GM19452 (cell line): ENCODE measurements around the gene REPIN1.
A peak's percentile ranks its signal among the peaks of the same experiment; 100 is the strongest.

Experiments used
- ATAC-seq: cut with Tn5 transposase; IDR thresholded peaks from one replicate; pipeline ENCODE4 v1.9.1; 2021; ENCODE audit not compliant: unreplicated experiment

REPIN1 gene

DNA sequence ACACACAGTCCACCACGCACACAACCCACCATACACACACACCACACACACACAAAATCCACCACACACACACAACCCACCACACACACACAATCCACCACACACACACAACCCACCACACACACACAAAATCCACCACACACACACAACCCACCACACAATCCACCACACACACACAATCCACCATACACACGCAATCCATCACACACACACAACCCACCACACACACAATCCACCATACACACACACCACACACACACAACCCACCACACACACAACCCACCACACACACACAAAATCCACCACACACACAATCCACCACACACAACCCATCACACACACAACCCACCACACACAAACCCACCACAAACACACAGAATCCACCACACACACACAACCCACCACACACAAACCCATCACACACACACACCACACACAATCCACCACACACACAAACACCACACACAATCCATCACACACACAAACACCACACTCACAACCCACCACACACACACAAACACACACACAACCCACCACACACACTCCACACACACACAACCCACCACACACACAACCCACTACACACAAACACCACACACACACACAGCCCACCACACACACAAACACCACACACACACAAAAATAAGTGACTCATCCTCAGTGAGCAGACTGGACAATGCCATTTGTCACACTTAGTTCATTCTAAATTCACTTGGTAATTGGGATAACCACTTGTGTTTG is 8.8 kb upstream of the REPIN1 start:
- ATAC-seq: no peak

DNA sequence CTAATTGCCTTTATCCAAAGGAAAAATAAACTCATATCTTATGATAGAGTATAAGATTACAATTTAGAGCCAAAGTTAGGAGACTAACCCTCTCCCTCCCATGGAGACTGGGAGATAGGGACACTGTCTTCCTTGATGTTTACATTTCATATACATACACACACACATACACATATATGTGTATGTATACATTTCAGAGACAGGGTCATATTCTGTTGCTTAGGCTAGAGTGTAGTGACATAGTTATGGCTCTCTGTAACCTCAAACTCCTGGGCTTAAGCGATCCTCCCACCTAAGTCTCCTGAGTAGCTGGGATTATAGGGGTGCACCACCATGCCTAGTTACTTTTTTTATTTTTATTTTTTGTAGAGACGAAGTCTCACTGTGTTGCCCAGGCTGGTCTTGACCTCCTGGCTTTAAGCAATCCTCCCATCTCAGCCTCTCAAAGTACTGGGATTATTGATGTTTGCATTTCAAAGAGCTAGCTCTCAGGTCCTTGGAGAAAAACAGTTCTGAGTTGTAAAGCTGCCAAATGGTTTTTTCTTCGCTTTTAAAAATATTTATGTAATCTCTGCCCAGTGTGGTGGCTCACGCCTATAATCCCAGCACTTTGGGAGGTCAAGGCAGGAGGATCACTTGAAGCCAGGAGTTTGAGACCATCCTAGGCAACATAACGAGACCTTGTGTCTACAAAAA is 8.1 kb upstream of the REPIN1 start:
- no peak for ATAC-seq

DNA sequence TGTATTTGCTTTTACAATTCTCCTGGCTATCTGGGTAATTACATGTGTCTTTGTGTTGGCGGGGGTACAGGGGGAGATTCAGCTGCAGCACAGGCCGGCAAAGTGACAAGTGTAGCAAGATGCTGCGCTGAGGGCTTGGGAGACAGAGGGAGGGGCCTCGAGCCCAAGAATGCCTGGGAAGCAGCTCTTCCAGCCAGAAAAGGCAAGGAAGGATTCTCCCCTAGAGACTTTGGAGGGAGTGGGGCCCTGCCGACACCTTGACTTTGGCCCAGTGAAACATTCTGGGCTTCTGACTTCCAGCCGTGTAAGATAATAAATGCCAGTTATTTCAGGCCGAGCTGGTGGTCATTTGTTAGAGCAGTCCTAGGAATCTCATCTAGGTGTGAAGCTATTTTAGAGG is 7.2 kb upstream of the REPIN1 start:
- no peak for ATAC-seq

DNA sequence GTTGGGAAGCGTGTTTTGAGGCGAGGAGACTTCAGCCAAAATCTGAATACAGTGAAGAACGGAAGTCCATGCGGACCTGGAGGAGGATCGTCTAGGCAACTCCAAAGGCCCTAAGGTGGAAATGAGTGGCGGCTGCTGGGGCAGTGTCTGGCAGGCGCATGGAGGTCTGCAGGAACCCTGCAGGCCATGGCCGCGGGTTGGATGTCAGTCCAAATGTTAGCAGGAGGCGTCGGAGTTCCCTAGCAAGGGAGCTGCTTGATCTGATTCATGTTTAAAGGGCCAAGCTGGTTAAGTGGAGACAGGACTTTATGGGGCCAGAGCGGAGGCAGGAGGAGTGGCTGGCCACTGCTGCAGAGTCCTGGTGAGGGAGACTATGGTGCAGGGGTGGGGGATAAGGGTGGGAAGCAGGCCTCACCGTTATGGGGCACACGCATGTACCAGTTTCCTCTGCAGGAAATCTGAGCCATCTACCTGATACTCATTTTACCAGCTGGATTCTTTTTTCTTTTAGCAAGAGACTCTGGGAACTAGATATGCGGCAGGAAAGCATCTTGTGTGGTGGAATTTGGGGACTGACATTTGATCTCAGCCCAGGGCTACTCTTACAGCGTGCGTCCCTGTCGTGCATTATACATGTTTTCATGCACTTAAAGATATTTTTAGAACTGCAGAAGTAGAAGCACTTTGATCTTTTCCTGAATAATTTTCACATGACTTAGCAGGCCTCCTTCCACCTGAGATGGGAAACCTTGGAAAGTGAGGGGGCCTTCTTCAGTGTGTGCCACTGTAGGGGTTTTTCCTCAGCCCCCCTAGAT is 6.6 kb upstream of the REPIN1 start:
- ATAC-seq: no peak

DNA sequence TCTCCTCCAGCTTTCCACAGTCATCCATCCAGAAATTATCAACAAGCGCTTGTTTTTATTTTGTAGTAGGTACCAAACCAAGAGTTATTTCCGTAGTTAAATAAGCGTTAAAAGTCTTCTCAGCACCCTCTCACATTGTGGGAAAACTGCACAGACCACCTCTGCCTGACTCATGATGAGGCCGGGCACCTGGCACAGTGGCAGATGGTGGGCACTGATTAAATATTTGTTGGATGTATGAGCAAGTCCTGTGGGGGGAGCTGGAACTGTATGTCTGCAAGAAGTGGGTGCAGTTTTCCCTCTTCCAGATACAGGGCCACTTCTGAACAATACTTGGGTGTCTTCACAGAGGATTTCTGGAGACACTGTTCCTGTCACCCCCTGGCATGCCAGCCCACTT is 5.3 kb upstream of the REPIN1 start:
- no peak for ATAC-seq

DNA sequence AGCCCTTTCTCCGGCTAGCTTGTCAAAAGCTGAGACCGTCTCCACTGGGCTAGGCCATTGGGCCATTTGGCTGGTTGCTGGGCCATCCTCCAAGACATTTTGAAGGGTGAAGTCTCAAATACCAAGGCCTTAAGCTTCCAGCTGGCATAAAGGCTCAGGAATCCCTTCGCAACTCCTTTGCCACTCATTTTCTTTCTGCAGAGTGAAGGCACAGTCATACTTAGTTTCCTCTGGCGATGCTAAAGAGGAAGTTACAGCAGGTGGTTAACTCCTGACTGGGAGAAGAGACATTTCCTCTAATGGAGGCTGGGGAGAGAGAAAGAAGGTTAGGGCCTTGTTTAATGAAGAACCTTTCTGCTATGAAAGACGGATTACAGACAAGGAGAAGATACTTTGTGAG is 4.8 kb upstream of the REPIN1 start:
- no peak for ATAC-seq

DNA sequence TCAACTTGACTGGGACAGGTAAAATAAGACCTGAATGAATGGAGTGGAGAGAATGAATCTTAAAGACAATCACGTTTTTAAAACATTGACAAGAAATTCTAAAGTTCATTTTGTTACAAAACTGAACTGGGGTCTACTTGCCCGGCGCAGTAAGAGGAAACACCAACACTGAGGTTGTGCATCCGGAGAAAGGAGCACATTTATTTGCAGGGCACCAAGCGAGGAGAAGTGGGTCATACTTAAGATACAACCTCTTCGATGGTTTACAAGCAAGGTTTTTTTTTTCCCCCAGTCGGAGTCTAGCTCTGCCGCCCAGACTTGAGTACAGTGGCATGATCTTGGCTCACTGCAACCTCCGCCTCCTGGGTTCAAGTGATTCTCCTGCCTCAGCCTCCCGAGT is 3.4 kb upstream of the REPIN1 start:
- ATAC-seq: no peak

DNA sequence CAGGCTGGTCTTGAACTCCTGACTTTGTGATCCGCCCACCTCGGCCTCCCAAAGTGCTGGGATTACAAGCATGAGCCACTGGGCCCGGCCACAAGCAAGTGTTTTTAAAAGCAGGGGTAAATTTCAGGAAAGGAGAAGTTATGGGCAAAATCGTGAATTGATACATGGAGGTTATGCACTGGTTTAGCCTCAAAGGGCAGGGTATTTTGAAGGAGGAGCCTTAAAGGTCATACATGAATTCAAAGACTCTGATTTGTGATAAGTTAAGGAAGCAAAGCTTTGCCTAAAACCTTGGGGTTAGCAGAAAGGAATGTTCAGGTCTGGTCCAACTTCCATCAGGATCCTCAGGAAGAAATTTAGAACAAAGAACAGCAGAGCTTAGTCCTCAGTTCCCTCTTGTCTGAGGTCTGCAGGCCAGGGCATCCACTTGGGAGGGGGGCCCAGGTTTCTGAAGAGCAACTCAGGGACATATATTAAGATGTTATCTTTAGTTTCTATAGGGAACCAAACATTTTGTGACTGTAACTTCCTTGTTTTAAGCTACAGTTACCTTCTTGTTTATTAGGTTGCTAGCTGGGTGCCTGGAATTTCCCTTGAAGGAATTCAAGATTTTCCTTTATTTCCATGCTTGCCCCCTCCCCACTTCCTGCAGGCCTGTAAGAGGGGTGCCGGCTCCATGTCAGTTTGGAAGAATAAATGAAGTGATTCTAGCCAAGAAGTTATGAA is 2.8 kb upstream of the REPIN1 start:
- ATAC-seq: no peak

DNA sequence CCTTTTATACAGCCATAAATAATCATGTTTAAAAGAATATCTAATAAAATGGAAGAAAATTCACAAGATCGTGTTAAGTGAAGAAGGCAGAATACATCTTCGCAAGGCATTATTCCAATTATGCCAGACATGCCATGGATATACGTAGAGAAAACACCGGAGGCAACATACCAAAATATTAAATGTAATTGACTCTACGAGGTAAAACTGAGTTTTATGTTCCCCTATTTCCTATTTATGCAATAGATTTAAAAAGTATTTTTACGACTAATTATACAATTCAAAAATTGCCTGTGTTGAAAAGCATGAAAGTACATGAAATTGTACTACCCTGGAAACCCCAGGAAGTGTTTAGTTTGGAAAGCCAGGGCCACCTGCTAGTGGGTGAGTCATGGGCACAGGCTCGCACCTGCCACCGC is 936 bp upstream of the REPIN1 start:
- ATAC-seq: no peak

DNA sequence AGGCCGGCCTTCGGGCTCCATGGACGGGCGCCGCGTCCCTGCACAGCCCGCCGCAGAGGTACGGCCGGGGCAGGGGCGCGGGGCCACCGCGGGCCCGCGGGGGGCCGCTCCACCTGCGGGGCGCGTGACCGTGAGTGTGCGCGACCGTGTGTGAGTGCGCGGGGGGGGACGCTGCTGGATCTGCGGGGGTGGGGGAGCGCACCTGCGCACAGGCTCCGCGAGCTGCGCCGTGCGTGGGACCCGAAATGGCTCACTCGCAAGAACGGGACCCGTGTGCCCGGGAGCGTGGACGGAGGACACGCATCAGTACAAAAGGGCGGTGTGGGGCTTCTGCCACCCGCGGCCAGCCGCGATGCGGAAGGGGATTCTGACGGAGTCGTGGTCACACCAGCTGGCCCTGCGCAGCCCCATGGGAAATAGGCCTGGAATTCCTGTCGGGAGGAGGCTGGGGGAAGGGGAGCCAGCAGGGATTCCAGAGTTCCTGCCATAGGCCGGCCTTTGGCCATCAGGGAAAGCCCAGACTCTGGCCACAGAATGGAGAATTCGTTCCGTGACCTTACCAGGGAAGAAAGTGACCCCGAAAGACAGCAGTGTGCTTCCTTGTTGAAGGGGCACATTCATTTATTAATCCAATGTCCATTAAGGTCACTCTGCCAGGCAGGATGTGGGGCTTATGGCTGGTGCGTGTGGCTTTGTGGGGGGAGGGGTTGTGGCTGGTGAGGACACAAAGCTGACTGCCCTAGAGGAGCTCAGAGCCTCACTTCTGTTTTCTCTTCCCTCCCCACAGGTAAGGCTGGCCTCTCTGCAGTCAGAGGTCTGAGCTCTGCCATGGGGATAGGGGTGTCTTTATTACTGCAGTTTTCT is 494 bp downstream of the REPIN1 start:
- peak; percentile 43 for ATAC-seq

DNA sequence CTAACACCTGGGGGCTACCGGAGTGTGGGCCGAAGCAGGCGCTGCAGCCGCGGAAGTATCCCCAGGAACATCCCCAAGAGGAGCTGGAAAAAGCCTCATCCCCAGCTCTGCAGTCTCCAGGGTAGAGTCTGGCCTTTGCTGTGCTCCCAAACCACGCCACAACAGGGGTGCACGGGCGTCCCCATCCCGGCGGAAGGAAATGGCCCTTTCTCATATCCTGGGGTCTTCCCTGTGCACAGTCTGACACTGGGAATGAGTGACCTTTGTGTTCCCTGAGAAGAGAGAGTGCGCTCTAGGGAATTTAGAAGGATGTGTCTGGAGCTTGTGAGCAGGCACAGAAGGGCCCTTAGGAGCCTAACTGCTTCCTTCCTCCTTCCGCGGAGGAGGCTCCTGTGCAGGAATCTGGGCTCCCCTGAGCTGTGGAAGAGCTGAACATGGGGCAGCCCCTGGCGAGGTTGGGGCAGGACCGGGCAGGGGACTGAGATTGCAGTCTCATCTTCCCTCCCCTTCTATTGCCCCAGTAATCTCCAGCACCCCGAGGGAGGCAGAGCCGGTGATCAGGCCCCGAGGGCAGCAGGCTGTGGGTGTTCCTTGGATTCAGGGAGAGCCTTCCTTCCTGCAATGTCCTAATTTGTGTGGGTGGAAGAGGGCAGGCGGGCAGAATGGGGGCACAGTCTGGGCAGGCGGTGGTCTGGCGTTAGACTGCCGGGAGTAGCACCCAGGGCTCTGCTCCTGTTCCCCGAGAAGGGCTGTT is 1.3 kb downstream of the REPIN1 start:
- no peak for ATAC-seq

DNA sequence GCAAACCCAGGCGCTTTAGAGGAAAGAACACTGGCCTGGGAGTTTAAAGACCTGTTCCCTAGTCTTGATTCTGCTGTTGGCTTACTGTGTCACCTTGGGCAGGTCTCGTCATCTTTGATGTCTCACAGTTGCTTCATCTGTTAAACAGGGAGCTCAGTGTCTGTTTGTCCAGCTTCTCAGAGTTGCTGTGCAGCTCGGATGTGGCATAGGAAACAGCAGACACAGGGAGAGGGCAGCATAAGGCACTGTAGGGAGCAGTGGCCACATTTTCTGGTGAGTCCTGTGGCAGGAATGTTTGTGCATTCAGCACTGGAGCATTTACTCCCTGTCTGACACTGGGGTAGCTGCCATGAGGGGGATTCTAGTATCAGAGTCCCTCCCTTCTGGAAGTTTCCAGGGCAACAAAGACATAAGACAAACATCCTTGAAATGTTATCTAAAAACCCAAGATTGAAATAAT is 2.0 kb downstream of the REPIN1 start:
- ATAC-seq: no peak

DNA sequence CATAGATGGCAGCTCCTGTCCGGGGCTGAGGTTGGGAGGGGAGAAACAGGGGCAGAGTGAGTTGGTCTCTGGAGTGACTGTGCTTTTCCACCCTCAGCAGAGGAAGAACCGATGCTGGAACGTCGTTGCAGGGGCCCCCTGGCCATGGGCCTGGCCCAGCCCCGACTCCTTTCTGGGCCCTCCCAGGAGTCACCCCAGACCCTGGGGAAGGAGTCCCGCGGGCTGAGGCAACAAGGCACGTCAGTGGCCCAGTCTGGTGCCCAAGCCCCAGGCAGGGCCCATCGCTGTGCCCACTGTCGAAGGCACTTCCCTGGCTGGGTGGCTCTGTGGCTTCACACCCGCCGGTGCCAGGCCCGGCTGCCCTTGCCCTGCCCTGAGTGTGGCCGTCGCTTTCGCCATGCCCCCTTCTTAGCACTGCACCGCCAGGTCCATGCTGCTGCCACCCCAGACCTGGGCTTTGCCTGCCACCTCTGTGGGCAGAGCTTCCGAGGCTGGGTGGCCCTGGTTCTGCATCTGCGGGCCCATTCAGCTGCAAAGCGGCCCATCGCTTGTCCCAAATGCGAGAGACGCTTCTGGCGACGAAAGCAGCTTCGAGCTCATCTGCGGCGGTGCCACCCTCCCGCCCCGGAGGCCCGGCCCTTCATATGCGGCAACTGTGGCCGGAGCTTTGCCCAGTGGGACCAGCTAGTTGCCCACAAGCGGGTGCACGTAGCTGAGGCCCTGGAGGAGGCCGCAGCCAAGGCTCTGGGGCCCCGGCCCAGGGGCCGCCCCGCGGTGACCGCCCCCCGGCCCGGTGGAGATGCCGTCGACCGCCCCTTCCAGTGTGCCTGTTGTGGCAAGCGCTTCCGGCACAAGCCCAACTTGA is 2.7 kb downstream of the REPIN1 start:
- ATAC-seq: no peak

DNA sequence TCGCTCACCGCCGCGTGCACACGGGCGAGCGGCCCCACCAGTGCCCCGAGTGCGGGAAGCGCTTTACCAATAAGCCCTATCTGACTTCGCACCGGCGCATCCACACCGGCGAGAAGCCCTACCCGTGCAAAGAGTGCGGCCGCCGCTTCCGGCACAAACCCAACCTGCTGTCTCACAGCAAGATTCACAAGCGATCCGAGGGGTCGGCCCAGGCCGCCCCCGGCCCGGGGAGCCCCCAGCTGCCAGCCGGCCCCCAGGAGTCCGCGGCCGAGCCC is 3.3 kb downstream of the REPIN1 start:
- no peak for ATAC-seq

DNA sequence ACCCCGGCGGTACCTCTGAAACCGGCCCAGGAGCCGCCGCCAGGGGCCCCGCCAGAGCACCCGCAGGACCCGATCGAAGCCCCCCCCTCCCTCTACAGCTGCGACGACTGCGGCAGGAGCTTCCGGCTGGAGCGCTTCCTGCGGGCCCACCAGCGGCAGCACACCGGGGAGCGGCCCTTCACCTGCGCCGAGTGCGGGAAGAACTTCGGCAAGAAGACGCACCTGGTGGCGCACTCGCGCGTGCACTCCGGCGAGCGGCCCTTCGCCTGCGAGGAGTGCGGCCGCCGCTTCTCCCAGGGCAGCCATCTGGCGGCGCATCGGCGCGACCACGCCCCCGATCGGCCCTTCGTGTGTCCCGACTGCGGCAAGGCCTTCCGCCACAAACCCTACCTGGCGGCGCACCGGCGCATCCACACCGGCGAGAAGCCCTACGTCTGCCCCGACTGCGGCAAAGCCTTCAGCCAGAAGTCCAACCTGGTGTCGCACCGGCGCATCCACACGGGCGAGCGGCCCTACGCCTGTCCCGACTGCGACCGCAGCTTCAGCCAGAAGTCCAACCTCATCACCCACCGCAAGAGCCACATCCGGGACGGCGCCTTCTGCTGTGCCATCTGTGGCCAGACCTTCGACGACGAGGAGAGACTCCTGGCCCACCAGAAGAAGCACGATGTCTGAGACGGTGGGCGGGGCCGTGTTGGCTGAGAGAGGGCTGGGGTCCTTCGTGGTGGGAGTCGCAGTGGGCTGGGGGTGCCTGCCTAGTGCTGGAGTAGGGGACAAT is 3.8 kb downstream of the REPIN1 start:
- no peak for ATAC-seq

DNA sequence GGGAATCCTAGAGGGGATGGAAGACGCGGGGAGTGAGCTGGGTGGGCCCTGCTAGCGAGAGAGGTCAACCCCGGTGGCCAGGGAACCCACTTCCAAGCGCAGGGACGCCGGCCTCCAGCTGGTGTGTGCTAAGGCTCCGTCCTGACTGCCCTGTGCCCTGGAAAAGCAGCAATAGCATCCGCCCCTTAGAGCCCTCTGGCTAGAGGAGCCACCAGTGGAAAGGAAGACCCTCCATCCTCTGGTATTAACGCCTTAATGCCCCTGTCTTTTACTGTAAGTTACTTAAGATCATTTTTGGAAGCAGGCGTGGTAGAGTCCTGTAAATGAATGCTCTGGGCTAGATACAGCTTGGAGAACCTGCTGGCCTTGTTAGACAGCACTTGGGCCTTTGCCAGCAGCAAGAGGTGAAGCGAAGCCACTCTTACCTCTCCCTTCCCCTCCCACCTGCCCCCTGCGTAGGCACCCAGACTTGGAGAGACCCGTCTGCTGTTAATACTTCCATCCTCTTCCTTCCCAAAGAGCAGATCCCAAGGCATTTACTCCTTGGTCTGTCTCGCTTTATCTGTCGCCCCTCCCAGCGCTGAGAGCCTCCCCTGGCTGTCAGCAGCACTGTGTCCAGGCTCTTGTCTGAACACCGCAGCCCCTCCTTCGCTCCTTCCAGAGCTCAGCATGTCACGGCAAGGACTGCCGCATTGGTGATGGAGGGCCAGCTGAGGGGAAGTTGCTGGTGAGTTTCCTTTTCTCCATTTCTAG is 4.6 kb downstream of the REPIN1 start:
- no peak for ATAC-seq

DNA sequence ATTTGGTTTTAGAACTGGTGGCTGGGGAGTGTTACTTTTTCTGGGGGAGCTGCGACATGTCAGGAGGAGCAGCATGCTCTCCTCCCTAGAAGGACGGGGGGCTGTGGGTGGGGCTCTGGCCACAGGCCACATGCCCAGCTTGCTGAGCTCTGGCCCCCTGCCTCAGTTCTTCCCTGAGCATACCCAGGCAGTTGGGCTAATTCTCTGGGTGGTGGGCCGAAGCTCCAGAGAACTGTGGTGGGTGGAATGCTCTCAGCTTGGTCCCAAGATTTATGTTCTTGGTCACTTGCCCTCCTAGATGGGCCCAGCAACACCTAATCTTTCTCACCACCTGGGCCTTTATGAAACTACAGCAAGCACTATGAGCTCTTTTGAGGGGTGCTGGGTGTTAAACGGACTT is 5.4 kb downstream of the REPIN1 start:
- no peak for ATAC-seq
